ENCODE data around the gene CDH23.

Gene CDH23

GRCh38 chr10:71459513-71459912, 62.8 kb downstream of the CDH23 start:
- TF ChIP-seq GATA2 (IDR thresholded peaks at IDR 0.05; ENCODE audit: low read depth, low read length) (no peak), GATA3 (IDR thresholded peaks at IDR 0.05; ENCODE audit: low read depth, low read length) (no peak)

DNA sequence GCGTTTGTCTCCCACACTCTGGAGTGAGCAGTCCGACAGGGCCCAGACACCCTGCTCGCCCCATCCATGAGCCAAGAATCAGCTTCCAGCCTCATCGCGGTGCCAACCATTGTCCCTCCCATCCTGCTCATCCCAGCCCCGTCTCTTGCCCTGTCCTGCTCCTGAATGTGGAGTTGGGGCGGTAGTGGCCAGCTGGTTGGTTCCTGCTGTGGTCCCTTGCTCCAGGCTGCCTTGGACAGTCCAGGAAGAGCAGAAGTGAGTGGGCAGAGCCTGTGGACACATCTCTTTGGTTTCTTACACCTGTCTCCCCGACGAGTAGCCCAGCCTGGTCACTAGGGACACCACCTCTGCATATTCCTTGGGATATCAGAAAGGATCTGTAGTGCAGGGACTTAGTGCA, 63.9 kb downstream of the CDH23 start:
- no peak for TF ChIP-seq GATA3 (IDR thresholded peaks at IDR 0.05; ENCODE audit: low read depth, low read length)
- TF ChIP-seq GATA2 (IDR thresholded peaks at IDR 0.05; ENCODE audit: low read depth, low read length) = no peak

DNA sequence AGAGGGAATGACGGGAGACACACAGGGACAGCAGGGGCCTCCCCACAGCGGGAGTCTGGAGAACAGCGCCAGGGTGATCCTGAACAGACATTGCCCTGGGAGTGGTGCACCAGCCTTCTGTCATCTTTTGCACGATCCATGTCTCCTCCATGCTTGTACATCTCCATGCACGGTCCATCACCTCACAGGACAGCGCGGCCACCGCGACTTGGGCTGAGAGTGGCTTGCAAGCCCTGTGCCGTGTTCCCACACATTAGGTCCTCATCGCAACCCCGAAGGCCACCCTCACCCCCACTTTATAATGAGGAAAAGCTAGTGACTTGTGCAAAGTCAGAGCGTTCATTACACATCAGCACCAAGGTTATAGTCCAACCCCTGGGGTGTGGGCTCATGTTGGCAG, 64.7 kb downstream of the CDH23 start:
- no peak for TF ChIP-seq GATA2 (IDR thresholded peaks at IDR 0.05; ENCODE audit: low read depth, low read length)
- TF ChIP-seq GATA3 (IDR thresholded peaks at IDR 0.05; ENCODE audit: low read depth, low read length) = no peak

DNA sequence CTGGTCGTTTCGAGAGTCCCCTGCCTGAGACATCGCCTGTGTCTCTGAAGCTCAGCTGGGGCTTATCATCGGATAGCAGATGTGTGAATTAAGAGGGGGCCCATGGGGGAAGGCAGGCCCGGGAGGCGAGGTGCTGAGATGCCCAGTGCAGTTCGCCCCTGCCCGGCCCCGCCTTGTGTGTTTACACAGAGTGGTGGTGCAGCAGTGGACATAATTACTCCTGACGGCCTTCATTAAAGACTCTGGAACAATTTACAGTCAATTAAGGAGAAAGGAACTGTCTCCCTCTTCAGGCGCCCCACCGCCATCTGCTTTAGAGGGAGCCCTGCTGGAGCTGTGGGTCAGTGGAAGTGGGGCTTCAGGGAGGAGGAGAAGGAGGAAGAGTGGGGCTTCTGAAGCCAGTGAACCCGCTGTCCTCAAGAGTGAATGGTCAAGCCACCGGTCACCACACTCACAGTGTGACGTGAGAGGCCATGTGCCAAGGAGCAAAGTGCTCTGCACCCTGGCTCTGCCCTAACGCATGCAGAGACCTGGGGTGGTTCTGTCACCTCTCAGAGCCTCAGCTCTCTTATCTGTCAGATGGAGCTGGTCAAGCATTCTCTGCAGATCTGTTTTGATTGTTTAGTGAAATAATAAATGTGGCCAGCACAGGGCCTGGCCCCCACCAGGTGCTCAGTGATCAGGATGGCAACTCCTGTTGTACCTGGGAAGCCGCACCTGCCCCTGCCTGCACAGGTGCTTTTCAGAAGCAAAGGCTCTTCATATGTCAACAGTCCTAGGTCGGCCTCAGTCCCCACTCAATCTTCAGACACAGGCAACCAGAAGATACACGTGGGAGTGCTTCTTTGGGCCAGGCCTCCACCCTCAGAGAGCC, 65.6 kb downstream of the CDH23 start:
- TF ChIP-seq GATA3 (IDR thresholded peaks at IDR 0.05; ENCODE audit: low read depth, low read length) (no peak), GATA2 (IDR thresholded peaks at IDR 0.05; ENCODE audit: low read depth, low read length) (no peak)

DNA sequence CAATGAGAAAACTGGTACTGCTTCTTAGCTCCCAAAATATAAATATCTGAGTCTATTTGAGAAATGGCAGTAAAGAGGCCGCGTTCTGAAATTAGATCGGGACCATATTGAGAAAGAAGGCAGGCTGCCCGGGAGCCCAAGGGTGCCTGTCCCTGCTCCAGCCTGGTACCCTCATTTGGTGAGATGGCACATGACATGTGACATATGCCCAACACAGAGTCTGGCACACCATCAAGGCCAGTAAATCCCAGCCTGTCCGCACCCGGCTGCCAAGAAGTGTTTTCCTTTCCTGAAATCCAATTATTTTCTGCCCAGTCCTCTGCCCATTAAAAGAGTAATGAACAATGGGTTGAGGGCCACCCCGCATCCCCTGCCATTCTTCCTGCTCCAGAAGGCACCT, 66.4 kb downstream of the CDH23 start:
- no peak for TF ChIP-seq GATA3 (IDR thresholded peaks at IDR 0.05; ENCODE audit: low read depth, low read length)
- TF ChIP-seq GATA2 (IDR thresholded peaks at IDR 0.05; ENCODE audit: low read depth, low read length) = no peak

GRCh38 chr10:71465551-71466252, 69.0 kb downstream of the CDH23 start:
- TF ChIP-seq GATA3 (IDR thresholded peaks at IDR 0.05; ENCODE audit: low read depth, low read length) (no peak), GATA2 (IDR thresholded peaks at IDR 0.05; ENCODE audit: low read depth, low read length) (no peak)

DNA sequence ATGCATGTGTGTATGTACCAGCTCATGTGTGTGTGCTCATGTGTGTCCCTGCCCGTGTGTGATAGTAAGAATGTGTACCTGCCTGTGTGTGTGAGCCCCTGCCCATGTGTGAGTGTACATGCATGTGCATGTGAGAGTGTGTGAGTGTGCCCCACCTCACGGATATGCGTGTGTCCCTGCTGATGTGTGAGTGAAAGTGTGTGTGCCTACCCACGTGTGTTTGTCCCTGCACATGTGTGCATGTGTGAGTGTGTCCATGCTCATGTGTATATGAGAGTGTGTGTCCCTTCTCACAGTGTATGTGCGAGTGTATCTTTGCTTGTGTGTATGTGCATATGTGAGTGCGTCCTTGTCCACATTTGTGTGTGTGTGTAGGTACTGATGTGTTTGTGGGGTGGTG, 69.6 kb downstream of the CDH23 start:
- no peak for TF ChIP-seq GATA3 (IDR thresholded peaks at IDR 0.05; ENCODE audit: low read depth, low read length)
- TF ChIP-seq GATA2 (IDR thresholded peaks at IDR 0.05; ENCODE audit: low read depth, low read length) = no peak

- TF ChIP-seq GATA2 (IDR thresholded peaks at IDR 0.05; ENCODE audit: low read depth, low read length) = no peak
- no peak for TF ChIP-seq GATA3 (IDR thresholded peaks at IDR 0.05; ENCODE audit: low read depth, low read length)
Observed at GRCh38 chr10:71467161-71467560, 70.4 kb downstream of the CDH23 start.

DNA sequence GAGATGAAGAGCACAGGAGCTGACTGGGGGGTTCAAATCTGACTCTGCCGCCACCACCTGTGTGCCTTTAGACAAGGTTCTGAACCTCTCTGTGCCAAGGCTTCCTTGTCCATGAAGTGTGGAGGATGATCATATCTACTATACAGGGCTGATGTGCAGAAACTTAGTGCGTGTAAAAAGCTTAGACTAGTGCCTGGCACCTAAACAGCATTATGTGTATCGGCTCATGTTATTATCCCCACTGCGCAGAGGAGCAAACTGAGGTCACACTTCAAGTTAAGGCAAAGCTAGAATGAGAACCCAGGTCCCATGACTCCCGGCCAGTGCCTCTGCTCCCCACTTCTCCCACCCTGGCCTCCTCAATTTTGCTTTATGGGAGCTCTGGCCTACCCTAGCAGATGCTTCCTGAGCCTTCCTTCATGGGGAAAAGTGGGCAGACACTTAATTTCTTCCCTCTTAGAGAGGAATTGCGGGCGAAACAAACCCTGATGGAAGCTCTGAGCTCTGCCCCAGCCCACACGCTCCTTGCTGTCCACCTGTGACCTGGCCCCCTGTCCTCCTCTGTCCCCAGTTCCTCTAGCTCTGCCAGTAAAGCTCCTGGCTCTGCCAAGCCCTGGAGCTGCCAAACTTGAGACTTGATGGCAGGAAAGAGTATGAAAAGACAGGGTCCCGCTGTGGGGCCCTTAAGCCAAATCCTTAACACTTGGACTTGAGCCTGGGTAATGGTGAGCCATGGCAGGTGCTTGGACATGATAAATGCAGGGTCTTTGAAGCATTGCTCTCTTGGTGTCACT, 71.0 kb downstream of the CDH23 start:
- TF ChIP-seq GATA3 (IDR thresholded peaks at IDR 0.05; ENCODE audit: low read depth, low read length) = no peak
- no peak for TF ChIP-seq GATA2 (IDR thresholded peaks at IDR 0.05; ENCODE audit: low read depth, low read length)

DNA sequence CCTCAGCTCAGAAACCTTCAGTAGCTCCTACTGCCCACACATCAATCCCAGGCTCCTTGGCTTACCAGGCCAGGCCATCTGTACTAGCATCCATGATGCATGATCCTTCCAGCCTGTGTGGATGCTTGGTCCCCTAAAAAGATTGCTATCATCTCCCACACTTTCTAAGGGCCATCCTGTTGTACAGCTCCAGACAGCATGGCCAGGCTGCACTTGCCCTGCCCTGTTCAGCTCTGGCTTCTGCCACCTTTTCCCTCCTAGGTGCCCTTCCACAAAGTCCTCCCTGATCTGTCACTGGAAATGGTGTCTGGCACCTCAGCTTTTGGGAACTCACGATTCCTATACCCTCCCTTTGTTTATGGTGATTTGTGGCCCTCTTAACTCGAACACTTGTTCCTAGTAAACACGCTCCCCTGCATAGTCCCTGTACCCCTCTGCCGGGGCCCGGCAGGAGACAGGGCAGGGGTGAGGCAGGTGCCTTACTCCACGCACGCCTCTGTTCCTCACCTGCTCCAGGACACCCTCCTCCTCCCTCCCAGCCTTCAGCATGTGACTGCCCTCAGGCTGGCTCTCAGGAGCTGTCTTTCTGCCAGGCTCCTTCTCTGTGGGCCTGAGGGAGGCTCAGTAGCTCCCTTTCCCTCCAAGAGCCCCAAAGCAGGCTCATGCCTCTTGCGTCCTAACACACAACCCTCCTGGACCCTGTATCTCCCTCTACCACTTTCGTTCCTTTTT, 71.8 kb downstream of the CDH23 start:
- TF ChIP-seq GATA2 (IDR thresholded peaks at IDR 0.05; ENCODE audit: low read depth, low read length) (peak; percentile 23; the same call in 1 of the 2 replicates), GATA3 (IDR thresholded peaks at IDR 0.05; ENCODE audit: low read depth, low read length) (no peak)

DNA sequence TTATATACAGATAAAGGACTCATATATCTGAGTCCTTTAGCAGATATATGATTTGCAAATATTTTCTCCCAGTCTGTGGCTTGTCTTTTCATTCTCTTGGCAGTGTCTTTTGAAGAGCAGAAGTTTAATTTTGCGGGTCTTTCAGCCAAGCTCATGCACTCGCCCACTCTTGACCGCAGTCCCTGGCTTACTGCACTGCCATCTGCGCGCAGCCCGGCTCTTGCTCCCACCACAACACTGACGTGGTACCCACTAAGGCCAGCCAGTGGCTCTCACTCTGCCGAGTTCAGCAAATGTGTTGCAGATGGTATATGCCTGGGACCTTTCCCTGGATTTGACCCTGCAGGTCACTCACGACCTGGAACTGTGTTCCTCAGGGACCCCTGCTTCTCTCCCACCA, 74.3 kb downstream of the CDH23 start:
- TF ChIP-seq GATA2 (IDR thresholded peaks at IDR 0.05; ENCODE audit: low read depth, low read length) (no peak), GATA3 (IDR thresholded peaks at IDR 0.05; ENCODE audit: low read depth, low read length) (no peak)

DNA sequence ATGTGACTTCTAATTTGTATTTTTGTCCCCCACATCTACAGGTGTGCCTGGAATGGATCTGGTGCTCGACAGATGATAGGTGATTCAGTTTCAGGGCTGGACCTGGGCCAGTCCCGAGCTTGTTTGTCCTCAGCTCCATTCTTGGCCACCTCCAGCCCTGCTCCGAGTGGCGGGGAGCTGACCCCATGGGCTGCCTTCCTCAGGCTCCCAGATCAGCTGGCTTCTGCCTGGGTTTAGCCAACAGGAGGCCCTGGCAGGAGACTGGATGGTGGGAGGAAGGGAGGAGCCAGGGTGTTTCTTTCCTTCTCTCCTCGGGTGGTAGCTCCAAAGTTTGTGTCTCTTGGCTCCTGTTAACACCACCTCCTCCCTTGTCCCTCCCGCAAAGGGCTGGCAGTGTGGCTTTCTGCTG, 75.2 kb downstream of the CDH23 start:
- no peak for TF ChIP-seq GATA3 (IDR thresholded peaks at IDR 0.05; ENCODE audit: low read depth, low read length)
- TF ChIP-seq GATA2 (IDR thresholded peaks at IDR 0.05; ENCODE audit: low read depth, low read length) = no peak

GRCh38 chr10:71472466-71472865, 75.7 kb downstream of the CDH23 start:
- TF ChIP-seq GATA2 (IDR thresholded peaks at IDR 0.05; ENCODE audit: low read depth, low read length) (no peak), GATA3 (IDR thresholded peaks at IDR 0.05; ENCODE audit: low read depth, low read length) (no peak)

DNA sequence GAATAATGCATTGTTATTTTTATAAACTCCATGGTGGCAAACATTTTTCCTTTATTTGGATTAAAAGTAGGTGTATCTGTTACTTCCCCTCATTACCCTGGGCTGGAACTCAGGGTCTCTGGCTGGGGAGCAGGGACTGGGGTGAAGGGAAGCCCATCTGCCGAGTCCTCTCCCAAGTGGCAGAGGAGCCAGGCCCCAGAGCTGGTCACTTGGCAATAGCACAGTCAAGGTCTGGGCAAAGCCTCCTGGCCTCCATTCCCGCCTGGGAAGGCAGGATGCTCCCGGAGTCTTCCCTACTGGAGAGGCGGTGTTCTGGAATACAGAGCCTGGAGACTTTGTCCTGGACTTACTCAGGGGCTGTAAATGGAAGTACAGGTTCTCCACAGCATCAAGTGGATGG, 76.2 kb downstream of the CDH23 start:
- TF ChIP-seq GATA3 (IDR thresholded peaks at IDR 0.05; ENCODE audit: low read depth, low read length) = no peak
- no peak for TF ChIP-seq GATA2 (IDR thresholded peaks at IDR 0.05; ENCODE audit: low read depth, low read length)

Measured in SH-SY5Y (cell line).